GM18507 (cell line): ENCODE data around the gene AIF1.
"Not testable (repeated sequence)": the region's sequence is repeated elsewhere in the genome, so short reads cannot be mapped to it uniquely, and the experiment has no call there.

Source experiments
- DNase-seq: peaks from one replicate; pipeline ENCODE4 v3.0.0; 2011; ENCODE audit warnings: low read depth; ENCODE audit not compliant: insufficient read length; ENCODE audit errors: extremely low spot score
- FAIRE-seq: peaks from 2 replicates; lab custom pipeline; 2011; peaks lifted over from hg19 to GRCh38; lab: Jason Lieb, UNC

AIF1 gene

GRCh38 chr6:31579546-31580437 is 35.2 kb upstream of the AIF1 start:
- FAIRE-seq (peak; percentile 59), DNase-seq (no peak)

- FAIRE-seq: no peak
- no peak for DNase-seq
These were observed 34.6 kb upstream of the AIF1 start for GRCh38 chr6:31580438-31580740.

- peak; percentile 83 for FAIRE-seq
- no peak for DNase-seq
These were observed 34.1 kb upstream of the AIF1 start for GRCh38 chr6:31580807-31581433.

- no peak for DNase-seq
- no peak for FAIRE-seq
These were observed 33.4 kb upstream of the AIF1 start for GRCh38 chr6:31581434-31582229.

- FAIRE-seq: peak; percentile 39
These were observed 32.8 kb upstream of the AIF1 start, which contains the start of gene LTB for GRCh38 chr6:31582230-31582643. Gene LTB (minus strand): TSS chr6:31582424. CDS start chr6:31582417, 7 bp downstream.

GRCh38 chr6:31585491-31585890 is 29.5 kb upstream of the AIF1 start:
- FAIRE-seq (peak; percentile 78), DNase-seq (no peak)

More at GRCh38 chr6:31582230-31582643, 32.8 kb upstream of the AIF1 start, which contains the start of gene LTB:
- DNase-seq: no peak

GRCh38 chr6:31586008-31586407 is 29.0 kb upstream of the AIF1 start, which contains the start of gene LST1:
Gene LST1 (plus strand): TSS chr6:31586277. CDS start chr6:31587300, 1,023 bp downstream.
- no peak for DNase-seq
- no peak for FAIRE-seq

- FAIRE-seq (peak; percentile 78), DNase-seq (no peak)
These were observed 28.3 kb upstream of the AIF1 start for GRCh38 chr6:31586599-31587281.

- FAIRE-seq (peak; percentile 84), DNase-seq (no peak)
These were observed 26.9 kb upstream of the AIF1 start for GRCh38 chr6:31587791-31588777.

- no peak for DNase-seq
- FAIRE-seq: no peak
These were observed 26.0 kb upstream of the AIF1 start for GRCh38 chr6:31588871-31589650.

GRCh38 chr6:31590691-31591090 is 24.3 kb upstream of the AIF1 start:
- not testable (repeated sequence) for FAIRE-seq

GRCh38 chr6:31592396-31592771 is 22.6 kb upstream of the AIF1 start:
- no peak for FAIRE-seq
- no peak for DNase-seq

More at GRCh38 chr6:31590691-31591090, 24.3 kb upstream of the AIF1 start:
- DNase-seq: not testable (repeated sequence)

- FAIRE-seq (peak; percentile 74), DNase-seq (no peak)
These were observed 18.0 kb upstream of the AIF1 start for GRCh38 chr6:31597006-31597405.

- FAIRE-seq (no peak), DNase-seq (no peak)
These were observed 7.7 kb upstream of the AIF1 start for GRCh38 chr6:31607317-31607716.

- DNase-seq (no peak), FAIRE-seq (no peak)
These were observed 5.3 kb upstream of the AIF1 start for GRCh38 chr6:31609519-31610406.

GRCh38 chr6:31610968-31611367 is 4.1 kb upstream of the AIF1 start:
- DNase-seq (no peak), FAIRE-seq (no peak)
